LHCN-M2 (cell line): ENCODE data around the gene FAM53A. TPM values are rescaled to one million over a fixed set of nuclear protein-coding genes. Genes with fewer than 3 reads are reported as not detected.

Experiments
- DNase-seq: peaks from one replicate; pipeline ENCODE4 v3.0.0-alpha.2; 2012; ENCODE audit warnings: low read depth
- total RNA-seq: library from RNA; depleted of rRNA; stranded (reverse); fragments of >200 nt; gene quantifications from 2 replicates; pipeline ENCODE4 v1.2.3, GENCODE V29; 2014; rRNA removed

The FAM53A gene
- total RNA-seq, 1 experiment from 2014 or later, result 12.3 TPM

DNA sequence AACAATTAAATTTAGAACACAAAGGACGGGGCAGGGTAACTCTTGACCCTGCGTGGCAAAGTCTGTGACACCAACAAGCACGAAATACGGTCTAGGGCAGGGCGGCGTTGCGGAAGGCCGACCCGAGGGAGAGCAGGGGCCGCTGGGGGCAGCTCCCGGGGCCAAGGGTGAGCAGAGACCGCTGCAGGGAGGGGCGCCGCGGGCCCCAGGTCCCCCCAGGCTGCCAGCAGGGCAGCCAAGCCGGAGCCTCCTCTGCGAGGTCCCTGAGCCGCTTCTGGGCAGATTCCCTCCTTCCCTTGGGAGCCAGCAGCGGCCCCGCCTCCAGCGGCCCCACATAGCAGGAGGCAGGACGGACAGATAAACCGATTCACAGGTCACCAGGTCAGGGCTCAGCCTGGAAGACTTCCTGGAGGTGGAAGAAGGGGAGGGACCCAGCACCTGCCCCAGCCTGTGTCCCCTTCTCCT, 90.2 kb downstream of the FAM53A start:
- DNase-seq, result no peak

DNA sequence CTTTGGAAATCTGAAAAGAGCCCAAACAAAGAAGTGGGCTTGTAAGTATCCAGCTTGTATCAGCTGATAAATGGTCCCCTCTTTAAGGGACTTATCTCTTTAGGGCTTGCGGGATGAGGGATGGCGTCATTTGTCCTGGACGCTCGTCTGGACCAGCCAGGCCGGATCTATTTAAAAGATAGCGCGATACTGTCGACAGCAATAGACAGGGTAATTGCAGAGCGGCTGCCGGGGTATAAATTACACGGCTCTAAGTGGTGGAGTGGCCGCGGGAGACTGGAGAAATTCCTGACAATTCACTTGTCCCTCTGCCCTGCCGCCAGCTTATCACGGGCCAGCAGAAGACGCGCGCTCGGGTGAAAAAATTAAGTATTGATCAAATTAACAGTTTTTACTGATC, 90.7 kb downstream of the FAM53A start:
- DNase-seq, result no peak

DNA sequence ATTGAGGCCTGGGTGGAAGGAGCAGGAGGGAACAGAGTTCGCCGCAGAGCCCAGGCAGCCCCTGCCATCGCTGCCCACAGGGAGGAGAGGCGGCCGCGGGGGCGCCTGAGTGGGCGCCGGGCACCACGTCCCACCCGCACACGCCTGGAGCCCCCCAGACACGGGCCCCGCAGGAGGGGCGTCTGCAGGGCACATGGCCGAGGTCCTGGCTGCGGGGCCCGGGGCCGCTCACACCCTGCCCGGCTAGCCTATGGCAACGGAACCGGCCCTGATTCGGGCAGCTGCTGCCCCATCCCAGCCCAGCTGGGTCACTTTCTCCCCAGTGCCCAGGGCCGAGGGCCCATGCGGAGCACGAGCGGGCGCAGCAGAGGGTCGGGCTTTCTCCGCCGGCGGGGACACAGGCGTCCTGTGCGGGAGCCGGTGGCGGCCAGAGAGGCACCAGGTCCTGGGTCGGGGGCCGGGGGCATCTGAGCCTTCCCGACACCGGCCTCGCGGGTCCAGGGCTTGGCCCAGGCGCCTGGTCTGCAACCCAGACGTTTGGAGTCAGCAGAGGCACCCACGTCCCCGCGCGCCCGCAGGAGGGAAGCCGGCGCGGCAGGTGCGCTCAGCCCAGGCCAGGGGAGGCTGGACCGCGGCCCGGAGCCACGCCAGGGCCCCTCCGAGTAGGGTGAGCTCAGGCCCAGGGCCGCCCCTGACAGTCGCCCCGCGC, 91.2 kb downstream of the FAM53A start:
- DNase-seq, result no peak

DNA sequence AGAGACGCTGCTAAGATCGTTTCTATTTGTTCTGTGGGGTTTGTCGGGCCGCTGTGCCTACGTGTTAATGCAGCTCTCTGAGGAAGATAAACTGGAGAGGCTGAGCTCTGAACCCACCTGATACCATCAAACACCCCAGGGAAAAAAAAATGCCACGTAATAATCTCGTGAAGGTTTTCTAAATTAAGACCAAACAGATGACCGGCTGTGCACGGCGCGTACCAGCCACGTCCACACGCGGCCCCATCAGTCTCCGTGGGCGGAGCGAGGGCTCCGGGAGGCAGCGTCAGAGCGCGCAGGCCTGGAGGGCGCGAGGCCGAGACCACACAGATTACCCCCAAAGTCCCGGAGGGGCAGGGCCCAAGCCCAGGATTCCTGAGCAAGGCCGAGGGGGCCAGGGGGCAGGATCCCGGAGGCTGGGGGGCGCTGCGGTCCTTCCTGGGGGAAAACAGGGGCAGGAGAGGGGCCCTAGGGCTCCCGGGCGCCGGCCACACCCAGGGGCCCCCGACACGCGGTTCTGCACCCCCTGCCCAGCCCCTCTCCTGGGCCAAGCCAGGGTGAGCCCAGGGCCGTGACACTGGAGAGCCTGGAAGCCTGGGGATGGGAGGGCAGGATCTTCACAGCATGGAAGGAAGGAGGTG, 91.9 kb downstream of the FAM53A start:
- DNase-seq, result no peak

DNA sequence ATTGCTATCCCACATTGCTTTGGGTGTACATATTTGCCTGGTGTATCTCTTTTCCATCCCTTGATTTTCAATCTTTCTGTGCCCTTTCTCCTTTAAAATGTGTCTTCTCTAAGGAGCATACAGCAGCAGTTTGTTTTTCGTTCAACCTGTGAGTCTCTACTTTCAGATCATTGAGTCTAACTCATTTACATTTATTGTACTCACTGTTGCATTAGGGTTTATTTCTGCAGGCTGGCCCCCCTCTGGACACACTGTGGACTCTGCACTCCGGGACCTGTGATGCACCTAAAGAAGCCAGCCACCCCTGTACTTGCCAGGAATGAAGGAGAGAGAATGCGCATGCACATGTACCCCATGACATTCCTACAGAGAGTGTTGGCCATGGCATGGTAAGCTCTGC, 93.0 kb downstream of the FAM53A start:
- DNase-seq, result no peak

DNA sequence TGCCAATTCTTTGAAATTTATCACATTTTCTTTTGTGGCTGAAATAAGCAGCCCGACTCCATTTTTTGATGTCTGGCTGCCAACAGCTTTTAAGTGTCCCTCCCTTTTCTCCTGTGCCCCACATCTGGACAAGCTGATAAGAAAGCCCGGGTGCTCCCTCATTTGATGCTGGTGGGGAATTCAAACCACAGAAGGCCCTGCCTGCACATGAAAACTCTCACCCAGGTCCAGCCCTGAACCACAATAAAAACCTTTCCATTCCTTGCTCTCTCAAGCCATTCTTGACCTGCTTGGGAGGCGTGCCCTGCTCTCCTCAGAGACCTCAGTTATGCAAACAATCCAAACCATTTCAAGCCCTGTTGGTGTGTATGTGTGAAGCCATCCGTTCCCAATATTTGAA, 93.9 kb downstream of the FAM53A start:
- DNase-seq, result no peak

Other genes with a start within 250 kb of the FAM53A start
- gene SLBP, start 28.0 kb upstream of the FAM53A start, total RNA-seq, result 167 and 173 TPM in 2 replicates
- gene TMEM129, start 37.0 kb upstream of the FAM53A start, total RNA-seq, result 61.3 and 62.2 TPM in 2 replicates
- gene TACC3, start 37.2 kb upstream of the FAM53A start, total RNA-seq, result 54.8 and 59.6 TPM in 2 replicates
- gene FGFR3, start 109.0 kb upstream of the FAM53A start, total RNA-seq, result 0.17 and 0.26 TPM in 2 replicates
- 56.1 and 58.0 TPM in 2 replicates for gene LETM1, start 171.8 kb upstream of the FAM53A start, total RNA-seq
- gene NSD2, start 187.1 kb upstream of the FAM53A start, total RNA-seq, result 69.9 and 77.4 TPM in 2 replicates